Measurements from ENCODE around the gene ABCC11.

DNA sequence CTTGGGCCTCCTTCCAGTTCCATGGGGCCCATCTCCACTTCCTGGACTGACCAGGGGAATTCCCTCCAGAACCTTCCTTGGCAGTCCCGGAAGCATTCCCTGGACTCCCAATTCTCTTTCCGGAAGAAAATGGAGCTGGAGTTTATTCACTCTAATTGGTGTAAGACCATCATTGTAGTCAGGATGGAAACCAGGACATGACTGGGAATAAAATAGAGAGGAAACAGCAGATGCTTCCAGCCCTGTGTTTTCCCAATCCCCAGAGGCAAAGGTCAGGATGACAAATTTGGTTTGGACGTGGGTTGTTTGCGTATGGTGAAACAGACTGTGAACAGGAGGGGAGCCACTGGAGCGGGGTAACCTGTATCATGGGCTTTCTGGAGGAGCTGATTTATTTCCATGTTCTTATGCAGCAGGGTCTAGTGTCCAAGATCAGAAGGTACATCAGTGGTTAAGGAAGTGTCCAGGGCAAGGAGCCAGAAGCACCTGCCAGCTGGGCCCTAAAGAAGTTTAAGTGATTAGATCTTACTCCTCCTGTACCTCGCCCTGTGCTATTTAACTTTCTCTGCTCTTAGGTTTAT lies 11.7 kb downstream of the ABCC11 start:
- TF ChIP-seq CTCF (IDR thresholded peaks at IDR 0.05) (no peak), POLR2A (IDR thresholded peaks at IDR 0.05) (no peak)

Measured in lower leg skin (tissue), 3 donors.